GM18526 (cell line): ENCODE measurements around the gene STPG4.

ENCODE experiments used
- POLR2A ChIP-seq: IDR thresholded peaks from 3 replicates; pipeline ENCODE4 v1.6.1; 2011; ENCODE audit not compliant: insufficient read length; ENCODE audit errors: extremely low read depth

STPG4 gene

GRCh38 chr2:47179388-47179787 is 24.3 kb upstream of the STPG4 start:
- no peak for TF ChIP-seq POLR2A

GRCh38 chr2:47178341-47178740 is 23.2 kb upstream of the STPG4 start:
- no peak for TF ChIP-seq POLR2A

GRCh38 chr2:47177043-47177565 is 22.0 kb upstream of the STPG4 start:
- no peak for TF ChIP-seq POLR2A

- TF ChIP-seq POLR2A = no peak
Observed at GRCh38 chr2:47174733-47175361, 19.7 kb upstream of the STPG4 start.

GRCh38 chr2:47173986-47174732 is 19.1 kb upstream of the STPG4 start:
- TF ChIP-seq POLR2A = no peak

GRCh38 chr2:47172922-47173695 is 18.0 kb upstream of the STPG4 start:
- no peak for TF ChIP-seq POLR2A

- no peak for TF ChIP-seq POLR2A
Observed at GRCh38 chr2:47172156-47172921, 17.2 kb upstream of the STPG4 start.

- no peak for TF ChIP-seq POLR2A
Observed at GRCh38 chr2:47169784-47170183, 14.7 kb upstream of the STPG4 start.

- no peak for TF ChIP-seq POLR2A
Observed at GRCh38 chr2:47167149-47167548, 12.0 kb upstream of the STPG4 start.

GRCh38 chr2:47165001-47165555 is 10.0 kb upstream of the STPG4 start:
- no peak for TF ChIP-seq POLR2A

- TF ChIP-seq POLR2A = no peak
Observed at GRCh38 chr2:47162780-47163179, 7.7 kb upstream of the STPG4 start.

- TF ChIP-seq POLR2A = no peak
Observed at GRCh38 chr2:47161475-47161874, 6.4 kb upstream of the STPG4 start.

- no peak for TF ChIP-seq POLR2A
Observed at GRCh38 chr2:47160660-47161059, 5.6 kb upstream of the STPG4 start.

GRCh38 chr2:47160211-47160610 is 5.1 kb upstream of the STPG4 start:
- TF ChIP-seq POLR2A = no peak

- no peak for TF ChIP-seq POLR2A
Observed at GRCh38 chr2:47159627-47160026, 4.5 kb upstream of the STPG4 start.
